NB4 (cell line): Measurements from ENCODE around the gene GJD3.
A peak's percentile ranks its signal among the peaks of the same experiment; 100 is the strongest.

ENCODE experiments used
- DNase-seq: peaks from one replicate; pipeline ENCODE4 v3.0.0; 2010; ENCODE audit warnings: low read depth
- H3K4me3 ChIP-seq: one replicate; pipeline ENCODE4 v1.5.1; 2011; ENCODE audit warnings: mild to moderate bottlenecking, low read depth, low read length, moderate library complexity
- CTCF ChIP-seq: IDR thresholded peaks from one replicate; pipeline ENCODE4 v1.5.1; 2012; ENCODE audit warnings: low read depth, low read length
- MAX ChIP-seq: IDR thresholded peaks from 2 replicates; pipeline ENCODE4 v1.6.1; 2011; ENCODE audit warnings: low read depth, low read length
- MYC ChIP-seq: IDR thresholded peaks from 2 replicates; pipeline ENCODE4 v1.6.1; 2011; ENCODE audit warnings: low read depth, low read length
- POLR2A ChIP-seq: IDR thresholded peaks from 2 replicates; pipeline ENCODE4 v1.6.1; 2011; ENCODE audit warnings: mild to moderate bottlenecking; ENCODE audit not compliant: insufficient read length; ENCODE audit errors: extremely low read depth

Gene GJD3

DNA sequence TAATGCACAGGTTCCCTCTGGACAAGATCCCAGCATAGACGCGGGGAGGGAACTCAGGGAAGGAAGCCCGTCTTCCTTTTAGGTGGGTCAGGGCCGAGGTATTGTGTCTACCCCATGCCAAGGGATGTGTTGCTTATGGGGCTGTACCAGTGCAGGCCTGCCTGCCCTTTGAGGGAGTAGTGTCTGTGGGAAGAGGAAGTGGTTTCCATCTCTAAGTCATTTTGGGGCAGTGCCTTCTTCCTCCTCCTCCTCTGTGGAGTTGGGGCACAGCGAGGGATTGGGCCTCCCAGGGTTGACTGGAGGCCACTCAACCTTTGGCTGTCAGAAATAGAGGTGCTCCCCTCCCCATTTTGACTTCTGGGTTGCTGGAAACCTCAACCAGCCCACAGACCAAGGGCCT lies 26.5 kb downstream of the GJD3 start:
- H3K4me3 ChIP-seq, result no peak overlapping the region
- DNase-seq, result peak; percentile 85
- no peak for TF ChIP-seq MAX
- no peak for TF ChIP-seq MYC
- no peak for TF ChIP-seq CTCF
- no peak for TF ChIP-seq POLR2A

- DNase-seq, result no peak
- TF ChIP-seq MAX (no peak), CTCF (no peak), POLR2A (no peak), MYC (no peak)
- no peak overlapping the region for H3K4me3 ChIP-seq
These were observed 27.2 kb downstream of the GJD3 start for GRCh38 chr17:40337351-40337750.

GRCh38 chr17:40335620-40336019 lies 28.9 kb downstream of the GJD3 start:
- TF ChIP-seq MAX (no peak), MYC (no peak), CTCF (no peak), POLR2A (no peak)

DNA sequence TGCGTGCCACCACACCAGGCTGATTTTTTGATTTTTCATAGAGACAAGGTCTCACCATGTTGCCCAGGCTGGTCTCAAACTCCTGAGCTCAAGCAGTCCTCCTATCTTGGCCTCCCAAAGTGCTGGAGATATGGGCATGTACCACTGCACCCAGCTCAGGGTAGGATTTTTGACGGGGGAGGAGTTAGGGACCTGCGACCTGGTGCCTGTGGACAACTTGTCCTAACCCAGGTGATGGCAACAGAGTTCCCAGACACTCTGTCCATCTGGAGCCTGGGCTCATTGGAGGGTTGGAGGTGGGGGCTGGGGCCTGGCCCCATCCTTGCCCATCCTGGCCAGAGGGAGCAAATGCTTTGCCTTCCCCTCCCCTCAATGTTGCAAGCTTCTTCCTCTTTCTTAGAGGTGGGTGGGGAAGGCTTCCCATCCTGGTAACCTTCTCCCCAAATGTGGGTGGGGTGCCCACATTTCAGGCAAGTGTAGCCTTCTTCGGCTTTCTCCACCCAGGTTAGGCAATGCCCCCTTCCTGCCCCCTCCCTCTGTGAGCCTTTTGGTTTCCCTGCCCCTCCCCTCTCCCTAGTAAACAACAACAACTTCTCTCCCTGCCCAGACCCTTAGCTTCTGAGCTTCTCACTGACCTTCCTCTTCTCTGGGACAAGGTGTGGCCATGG lies 30.6 kb downstream of the GJD3 start:
- H3K4me3 ChIP-seq, result no peak overlapping the region
- TF ChIP-seq MYC, result no peak
- no peak for TF ChIP-seq MAX
- no peak for TF ChIP-seq POLR2A
- TF ChIP-seq CTCF, result no peak
- DNase-seq, result peak; percentile 88

More at GRCh38 chr17:40335620-40336019, 28.9 kb downstream of the GJD3 start:
- H3K4me3 ChIP-seq, result no peak overlapping the region
- DNase-seq, result no peak

DNA sequence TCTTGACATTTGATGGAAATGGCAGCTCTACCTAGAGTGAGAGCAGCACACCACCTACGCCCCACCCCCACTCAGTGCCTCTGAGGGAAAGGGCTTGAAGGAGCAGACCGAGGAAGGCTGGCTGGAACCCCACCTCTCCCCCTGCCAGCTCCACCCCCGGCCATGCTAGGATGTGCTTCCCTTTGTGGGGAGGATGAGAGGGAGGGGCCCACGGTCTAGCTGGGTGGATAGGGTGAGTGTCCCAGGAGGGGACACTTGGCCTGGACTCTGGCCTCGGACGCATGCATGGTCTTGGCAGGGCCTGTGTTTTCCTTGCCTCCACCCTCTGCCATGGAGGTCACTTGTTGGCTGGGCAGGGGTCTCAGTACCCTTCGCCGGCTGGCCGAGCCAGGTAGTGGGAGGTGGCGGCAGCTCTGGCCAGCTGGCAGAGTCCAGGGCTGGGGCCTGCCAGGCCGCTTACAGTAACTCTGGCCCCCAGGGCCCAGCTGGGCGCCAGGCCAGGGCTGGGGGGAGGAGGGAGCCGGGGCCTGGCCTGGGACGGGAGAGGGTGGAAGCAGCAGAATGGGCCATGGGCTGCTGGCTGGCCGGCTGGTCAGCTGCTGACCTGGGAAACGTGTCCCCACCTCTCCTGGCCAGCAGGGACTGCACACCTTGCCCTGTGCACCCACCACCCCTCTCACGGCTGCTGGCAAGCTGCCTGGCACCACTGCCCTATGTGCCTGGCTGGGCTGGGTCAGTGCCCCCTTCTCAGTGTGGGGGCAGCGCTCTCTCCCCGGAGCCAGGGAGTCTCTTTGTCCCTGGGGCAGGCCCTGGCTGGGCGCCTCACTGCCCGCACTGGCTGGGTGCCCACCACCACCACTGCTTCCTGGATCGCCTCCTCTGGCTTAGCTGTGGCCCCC lies 32.5 kb downstream of the GJD3 start:
- no peak for DNase-seq
- TF ChIP-seq MAX (no peak), POLR2A (no peak), CTCF (no peak), MYC (no peak)
- H3K4me3 ChIP-seq, result no peak overlapping the region
